KOPT-K1 (cell line): Measurements from ENCODE around the gene SFTPB.
"Not testable (repeated sequence)": the region's sequence is repeated elsewhere in the genome, so short reads cannot be mapped to it uniquely, and the experiment has no call there.

ENCODE experiments used
- H3K27ac ChIP-seq: fragments of 200-600 bp; sonication (generic); 2 replicates; pipeline ENCODE4 v1.5.1; 2016; ENCODE audit warnings: antibody characterized with exemption, mild to moderate bottlenecking, low read depth, low read length; ENCODE audit not compliant: poor library complexity, severe bottlenecking
- H3K36me3 ChIP-seq: fragments of 200-600 bp; sonication (generic); 2 replicates; pipeline ENCODE4 v1.5.1; 2017; ENCODE audit warnings: antibody characterized with exemption, mild to moderate bottlenecking, low read length, moderate library complexity; ENCODE audit not compliant: insufficient read depth
- H3K9me3 ChIP-seq: fragments of 200-600 bp; sonication (generic); 2 replicates; pipeline ENCODE4 v1.5.1; 2017; ENCODE audit warnings: antibody characterized with exemption, low read length, mild to moderate bottlenecking; ENCODE audit not compliant: insufficient read depth, poor library complexity, severe bottlenecking

Gene SFTPB

GRCh38 chr2:85660725-85661124 is 7.3 kb downstream of the SFTPB start:
- peaks cover 45% of the 10 kb centered on the region for H3K36me3 ChIP-seq
- no peak overlapping the region for H3K27ac ChIP-seq
- H3K9me3 ChIP-seq: no peaks in the 10 kb centered on the region

- H3K36me3 ChIP-seq: peaks cover 45% of the 10 kb centered on the region
- not testable (repeated sequence) for H3K9me3 ChIP-seq, H3K27ac ChIP-seq
Observed at GRCh38 chr2:85660301-85660700, 7.7 kb downstream of the SFTPB start.

- peaks cover 52% of the 10 kb centered on the region for H3K36me3 ChIP-seq
- H3K27ac ChIP-seq: no peak overlapping the region
- no peaks in the 10 kb centered on the region for H3K9me3 ChIP-seq
Observed at GRCh38 chr2:85659324-85659981, 8.5 kb downstream of the SFTPB start.

- H3K27ac ChIP-seq, H3K9me3 ChIP-seq: not testable (repeated sequence)
- peaks cover 70% of the 10 kb centered on the region for H3K36me3 ChIP-seq
Observed at GRCh38 chr2:85657399-85657798, 10.6 kb downstream of the SFTPB start.

GRCh38 chr2:85656468-85656867 is 11.5 kb downstream of the SFTPB start:
- H3K27ac ChIP-seq: no peak overlapping the region
- H3K9me3 ChIP-seq: no peaks in the 10 kb centered on the region
- H3K36me3 ChIP-seq: peaks cover 77% of the 10 kb centered on the region

GRCh38 chr2:85655961-85656417 is 12.0 kb downstream of the SFTPB start:
- H3K27ac ChIP-seq: no peak overlapping the region
- H3K9me3 ChIP-seq: no peaks in the 10 kb centered on the region
- peaks cover 77% of the 10 kb centered on the region for H3K36me3 ChIP-seq

- Histone ChIP-seq H3K36me3 (peaks cover 87% of the 10 kb centered on the region), H3K9me3 (no peaks in the 10 kb centered on the region), H3K27ac (no peak overlapping the region)
Observed at GRCh38 chr2:85653996-85654395, 14.0 kb downstream of the SFTPB start.

GRCh38 chr2:85652056-85652455 is 15.9 kb downstream of the SFTPB start:
- Histone ChIP-seq H3K27ac (no peak overlapping the region), H3K36me3 (peaks cover 92% of the 10 kb centered on the region), H3K9me3 (no peaks in the 10 kb centered on the region)

GRCh38 chr2:85651097-85651496 is 16.9 kb downstream of the SFTPB start:
- Histone ChIP-seq H3K36me3 (peaks cover 92% of the 10 kb centered on the region), H3K9me3 (no peaks in the 10 kb centered on the region), H3K27ac (no peak overlapping the region)

- H3K36me3 ChIP-seq: peaks cover 95% of the 10 kb centered on the region
- no peak overlapping the region for H3K27ac ChIP-seq
- no peaks in the 10 kb centered on the region for H3K9me3 ChIP-seq
Observed at GRCh38 chr2:85650456-85650855, 17.5 kb downstream of the SFTPB start.

- H3K27ac ChIP-seq: no peak overlapping the region
- H3K36me3 ChIP-seq: peaks cover 98% of the 10 kb centered on the region
Observed at GRCh38 chr2:85649201-85650190, 18.5 kb downstream of the SFTPB start.

GRCh38 chr2:85648619-85649018 is 19.4 kb downstream of the SFTPB start:
- Histone ChIP-seq H3K27ac (no peak overlapping the region), H3K9me3 (no peaks in the 10 kb centered on the region), H3K36me3 (peaks cover 98% of the 10 kb centered on the region)

More at GRCh38 chr2:85649201-85650190, 18.5 kb downstream of the SFTPB start:
- no peaks in the 10 kb centered on the region for H3K9me3 ChIP-seq

GRCh38 chr2:85647823-85648526 is 20.0 kb downstream of the SFTPB start:
- H3K9me3 ChIP-seq: no peaks in the 10 kb centered on the region
- H3K27ac ChIP-seq: no peak overlapping the region
- peaks cover 100% of the 10 kb centered on the region for H3K36me3 ChIP-seq

- H3K27ac ChIP-seq: no peak overlapping the region
- peaks cover 100% of the 10 kb centered on the region for H3K36me3 ChIP-seq
- H3K9me3 ChIP-seq: no peaks in the 10 kb centered on the region
Observed at GRCh38 chr2:85646166-85646565, 21.8 kb downstream of the SFTPB start.

- Histone ChIP-seq H3K36me3 (peaks cover 100% of the 10 kb centered on the region), H3K9me3 (no peaks in the 10 kb centered on the region), H3K27ac (no peak overlapping the region)
Observed at GRCh38 chr2:85644909-85645308, 23.1 kb downstream of the SFTPB start.
